HG03457 (cell line): ENCODE data around the gene FPR1.
"Not testable (repeated sequence)": the region's sequence is repeated elsewhere in the genome, so short reads cannot be mapped to it uniquely, and the experiment has no call there.

Experiments used
- ATAC-seq: cut with Tn5 transposase; IDR thresholded peaks from one replicate; pipeline ENCODE4 v1.9.1; 2021; ENCODE audit warnings: moderate number of reproducible peaks; ENCODE audit not compliant: unreplicated experiment

Gene FPR1

GRCh38 chr19:51779703-51780102 is 28.0 kb upstream of the FPR1 start:
- ATAC-seq: no peak

GRCh38 chr19:51779181-51779580 is 27.5 kb upstream of the FPR1 start:
- no peak for ATAC-seq

- ATAC-seq: no peak
Observed at GRCh38 chr19:51777570-51778462, 26.1 kb upstream of the FPR1 start.

GRCh38 chr19:51776561-51776960 is 24.9 kb upstream of the FPR1 start:
- not testable (repeated sequence) for ATAC-seq

- no peak for ATAC-seq
Observed at GRCh38 chr19:51772977-51773376, 21.3 kb upstream of the FPR1 start.

GRCh38 chr19:51771376-51772130 is 19.9 kb upstream of the FPR1 start:
- no peak for ATAC-seq

GRCh38 chr19:51766461-51766860 is 14.8 kb upstream of the FPR1 start:
- ATAC-seq: no peak

- no peak for ATAC-seq
Observed at GRCh38 chr19:51765086-51765485, 13.4 kb upstream of the FPR1 start.

GRCh38 chr19:51761696-51762095 is 10.0 kb upstream of the FPR1 start:
- no peak for ATAC-seq

- ATAC-seq: no peak
Observed at GRCh38 chr19:51760697-51761356, 9.1 kb upstream of the FPR1 start, which contains the start of gene FPR2. Gene FPR2 (plus strand): TSS chr19:51761180. CDS start chr19:51768659, 7,479 bp downstream.

GRCh38 chr19:51755571-51755970 is 3.9 kb upstream of the FPR1 start:
- ATAC-seq: no peak

- no peak for ATAC-seq
Observed at GRCh38 chr19:51754770-51755169, 3.1 kb upstream of the FPR1 start.

GRCh38 chr19:51754109-51754508 is 2.4 kb upstream of the FPR1 start:
- no peak for ATAC-seq

- no peak for ATAC-seq
Observed at GRCh38 chr19:51750400-51751094, 1.1 kb downstream of the FPR1 start.

- ATAC-seq: no peak
Observed at GRCh38 chr19:51749979-51750378, 1.7 kb downstream of the FPR1 start.

- no peak for ATAC-seq
Observed at GRCh38 chr19:51746731-51747130, 4.9 kb downstream of the FPR1 start.

- no peak for ATAC-seq
Observed at GRCh38 chr19:51743405-51743804, 8.3 kb downstream of the FPR1 start.

GRCh38 chr19:51742789-51743188 is 8.9 kb downstream of the FPR1 start:
- ATAC-seq: no peak

GRCh38 chr19:51740356-51740755 is 11.3 kb downstream of the FPR1 start:
- ATAC-seq: no peak

GRCh38 chr19:51739466-51740213 is 12.0 kb downstream of the FPR1 start:
- ATAC-seq: no peak
